GM20000 (cell line): ENCODE results near the gene ADAMTSL2.

Experiments used
- DNase-seq: peaks from one replicate; pipeline ENCODE4 v3.0.0; 2012; ENCODE audit warnings: low spot score
- TF ChIP-seq, protein P1 (sequence below): IDR thresholded peaks from 2 replicates; pipeline ENCODE4 v1.5.1; 2012; ENCODE audit warnings: mild to moderate bottlenecking, control low read depth; ENCODE audit errors: extremely low read depth, missing control alignments

ADAMTSL2 gene

DNA sequence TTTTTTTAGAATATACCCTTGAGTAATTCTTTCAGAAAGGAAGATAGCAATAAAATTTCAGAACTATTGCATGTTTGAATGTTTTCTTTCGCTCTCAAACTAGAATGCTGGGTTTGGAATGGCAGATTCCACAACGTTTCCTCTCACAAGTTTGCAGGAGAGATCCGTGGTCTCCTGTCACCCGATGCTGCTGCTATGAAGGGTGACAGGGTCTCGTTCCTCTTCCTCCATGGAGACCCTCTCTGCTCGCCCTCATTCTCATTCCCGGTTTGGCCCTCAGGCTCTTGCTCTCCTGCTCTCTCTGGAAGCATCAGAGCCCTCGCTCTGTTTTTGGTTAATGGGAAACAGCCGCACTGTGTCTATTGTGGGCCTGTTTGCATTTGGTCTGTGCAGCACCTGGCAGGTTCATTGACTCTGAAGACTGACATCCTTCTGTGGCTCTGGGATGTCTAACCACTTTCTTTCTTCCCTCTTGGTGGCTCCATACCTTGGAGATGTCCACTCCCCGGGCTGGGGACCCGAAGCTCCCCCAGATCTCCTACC, 87.3 kb downstream of the ADAMTSL2 start:
- TF ChIP-seq, protein P1, sequence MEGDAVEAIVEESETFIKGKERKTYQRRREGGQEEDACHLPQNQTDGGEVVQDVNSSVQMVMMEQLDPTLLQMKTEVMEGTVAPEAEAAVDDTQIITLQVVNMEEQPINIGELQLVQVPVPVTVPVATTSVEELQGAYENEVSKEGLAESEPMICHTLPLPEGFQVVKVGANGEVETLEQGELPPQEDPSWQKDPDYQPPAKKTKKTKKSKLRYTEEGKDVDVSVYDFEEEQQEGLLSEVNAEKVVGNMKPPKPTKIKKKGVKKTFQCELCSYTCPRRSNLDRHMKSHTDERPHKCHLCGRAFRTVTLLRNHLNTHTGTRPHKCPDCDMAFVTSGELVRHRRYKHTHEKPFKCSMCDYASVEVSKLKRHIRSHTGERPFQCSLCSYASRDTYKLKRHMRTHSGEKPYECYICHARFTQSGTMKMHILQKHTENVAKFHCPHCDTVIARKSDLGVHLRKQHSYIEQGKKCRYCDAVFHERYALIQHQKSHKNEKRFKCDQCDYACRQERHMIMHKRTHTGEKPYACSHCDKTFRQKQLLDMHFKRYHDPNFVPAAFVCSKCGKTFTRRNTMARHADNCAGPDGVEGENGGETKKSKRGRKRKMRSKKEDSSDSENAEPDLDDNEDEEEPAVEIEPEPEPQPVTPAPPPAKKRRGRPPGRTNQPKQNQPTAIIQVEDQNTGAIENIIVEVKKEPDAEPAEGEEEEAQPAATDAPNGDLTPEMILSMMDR, result no peak
- DNase-seq, result no peak

DNA sequence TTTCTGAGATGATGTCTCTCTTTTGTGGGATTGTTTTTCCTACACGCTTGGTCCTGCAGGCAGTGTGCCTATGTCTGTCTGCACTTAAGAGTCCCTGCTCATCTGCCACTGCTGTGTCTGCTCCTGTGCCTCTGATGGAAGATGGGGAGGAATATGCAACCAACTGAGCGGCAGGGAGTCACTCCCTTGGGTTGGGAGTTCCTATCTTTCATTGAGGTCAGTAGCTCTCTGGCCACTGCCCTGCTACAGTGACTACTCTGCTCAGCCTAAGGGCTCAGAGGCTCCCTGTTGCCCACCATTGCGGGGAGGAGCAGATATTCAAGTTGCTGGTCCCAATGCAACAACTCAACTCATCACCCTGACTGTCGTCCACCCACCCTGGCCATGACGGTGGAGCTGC, 88.1 kb downstream of the ADAMTSL2 start:
- no peak for DNase-seq
- TF ChIP-seq, protein P1, result no peak
